AG09319 (cell line): ENCODE data around the gene SLC7A4.

Experiments used
- DNase-seq: peaks from one replicate; pipeline ENCODE4 v3.0.0-alpha.2; 2010; ENCODE audit warnings: low read depth; ENCODE audit errors: extremely low read depth
- CTCF ChIP-seq: IDR thresholded peaks from 2 replicates; pipeline ENCODE4 v1.5.1; 2011; ENCODE audit warnings: low read depth, mild to moderate bottlenecking, inconsistent platforms, low read length, moderate library complexity

Gene SLC7A4

GRCh38 chr22:20990184-20991180 is 41.9 kb downstream of the SLC7A4 start:
- no peak for DNase-seq
- TF ChIP-seq CTCF: no peak

- no peak for DNase-seq
- no peak for TF ChIP-seq CTCF
These were observed 42.8 kb downstream of the SLC7A4 start for GRCh38 chr22:20989323-20990138.

- no peak for TF ChIP-seq CTCF
- DNase-seq: no peak
These were observed 43.6 kb downstream of the SLC7A4 start for GRCh38 chr22:20988573-20989322.

- no peak for DNase-seq
- TF ChIP-seq CTCF: no peak
These were observed 45.0 kb downstream of the SLC7A4 start for GRCh38 chr22:20987375-20987774.

GRCh38 chr22:20986365-20986764 is 46.0 kb downstream of the SLC7A4 start:
- no peak for TF ChIP-seq CTCF
- DNase-seq: no peak

GRCh38 chr22:20985720-20986119 is 46.6 kb downstream of the SLC7A4 start:
- no peak for TF ChIP-seq CTCF
- DNase-seq: no peak
